H1 (cell line): Measurements from ENCODE around the gene ADAD2. TPM values are rescaled to one million over a fixed set of nuclear protein-coding genes. Genes with fewer than 3 reads are reported as not detected.

Experiments
- CTCF ChIA-PET: fragments of 300-600 bp; sonication (Branson Sonifier 250); formaldehyde crosslinking; loops from one replicate; lab custom pipeline; 2021; ENCODE audit not compliant: partially characterized antibody; lab: Charles Lee
- POLR2A ChIA-PET: fragments of 300-600 bp; sonication (Branson Sonifier 250); formaldehyde crosslinking; loops from one replicate; lab custom pipeline; 2021; ENCODE audit warnings: inconsistent platforms; ENCODE audit not compliant: partially characterized antibody; lab: Charles Lee
- DNase-seq, 2 experiments: peaks; one replicate each; pipeline versions ENCODE4 v3.0.0 to v3.0.0-alpha.2; 2010 to 2022; ENCODE audit warnings: low spot score in 2 of 2, low read depth in 1 of 2, mixed read lengths in 1 of 2
- FAIRE-seq: peaks from 2 replicates; lab custom pipeline; 2011; peaks lifted over from hg19 to GRCh38; lab: Jason Lieb, UNC
- H2AFZ ChIP-seq: 2 replicates; pipeline ENCODE4 v1.8.1; 2012; ENCODE audit warnings: low read length, inconsistent platforms
- H2AK5ac ChIP-seq: 2 replicates; pipeline ENCODE4 v1.6.1; 2013; ENCODE audit warnings: low read depth, low read length
- H2BK120ac ChIP-seq: replicated peaks from 2 replicates; pipeline ENCODE3; 2013; ENCODE audit warnings: low read depth, low read length, inconsistent platforms
- H2BK12ac ChIP-seq: 2 replicates; pipeline ENCODE4 v1.6.1; 2013; ENCODE audit warnings: low read depth, low read length
- H2BK15ac ChIP-seq: 2 replicates; pipeline ENCODE4 v1.6.1; 2013; ENCODE audit warnings: low read length
- H2BK20ac ChIP-seq: 2 replicates; pipeline ENCODE4 v1.6.1; 2013; ENCODE audit warnings: low read length
- H2BK5ac ChIP-seq: 2 replicates; pipeline ENCODE4 v1.6.1; 2013; ENCODE audit warnings: low read depth, low read length
- H3K14ac ChIP-seq: 2 replicates; pipeline ENCODE4 v1.6.1; 2013; ENCODE audit warnings: inconsistent platforms; ENCODE audit not compliant: insufficient read length
- H3K18ac ChIP-seq: 2 replicates; pipeline ENCODE4 v1.6.1; 2013; ENCODE audit warnings: low read length; ENCODE audit errors: extremely low read depth
- H3K23ac ChIP-seq: 2 replicates; pipeline ENCODE4 v1.6.1; 2013; ENCODE audit warnings: inconsistent platforms; ENCODE audit not compliant: insufficient read length
- H3K23me2 ChIP-seq: 2 replicates; pipeline ENCODE4 v1.6.1; 2013; ENCODE audit warnings: low read depth, low read length
- H3K27ac ChIP-seq: 2 replicates; pipeline ENCODE4 v1.6.1; 2011; ENCODE audit warnings: low read depth, low read length, inconsistent platforms
- H3K27me3 ChIP-seq, 4 experiments: replicated peaks in 1 of 4; 1 replicate in 1 of 4; 2 replicates in 3 of 4; pipeline versions ENCODE4 v1.6.1 to v1.8.1; 2011 to 2013; ENCODE audit warnings: low read length in 3 of 4, mild to moderate bottlenecking in 3 of 4, inconsistent platforms in 2 of 4, mixed read lengths in 2 of 4, moderate library complexity in 1 of 4; ENCODE audit not compliant: control insufficient read depth in 3 of 4, insufficient read depth in 3 of 4; ENCODE audit errors: extremely low read depth in 1 of 4
- H3K36me3 ChIP-seq, 4 experiments: 2 replicates each; pipeline versions ENCODE4 v1.6.1 to v1.8.1; 2011 to 2013; ENCODE audit warnings: mild to moderate bottlenecking in 4 of 4, low read length in 3 of 4, moderate library complexity in 2 of 4, control low read depth in 1 of 4, inconsistent platforms in 1 of 4; ENCODE audit not compliant: insufficient read depth in 4 of 4, control insufficient read depth in 2 of 4
- H3K4ac ChIP-seq: replicated peaks from 2 replicates; pipeline ENCODE3; 2013; ENCODE audit warnings: low read length, low read depth, mixed read lengths, inconsistent platforms; ENCODE audit not compliant: insufficient read length
- H3K4me1 ChIP-seq, 4 experiments: replicated peaks in 1 of 4; 1 replicate in 1 of 4; 2 replicates in 3 of 4; pipeline versions ENCODE4 v1.6.1 to v1.8.1; 2011 to 2013; ENCODE audit warnings: low read length in 3 of 4, inconsistent platforms in 2 of 4, mixed read lengths in 1 of 4; ENCODE audit not compliant: insufficient read depth in 4 of 4, control insufficient read depth in 3 of 4
- H3K4me2 ChIP-seq, 2 experiments: 2 replicates each; pipeline versions ENCODE4 v1.6.1 to v1.8.1; 2011 to 2013; ENCODE audit warnings: low read depth in 2 of 2, low read length in 2 of 2, control low read depth in 1 of 2, inconsistent platforms in 1 of 2, mild to moderate bottlenecking in 1 of 2; ENCODE audit not compliant: insufficient read depth in 1 of 2
- H3K4me3 ChIP-seq, 4 experiments: fragments of 200-600, 300-600 bp in 1 of 4; sonication (generic), shearing (Covaris generic), sonication (Bioruptor Twin) in 1 of 4; 2 replicates each; pipeline versions ENCODE4 v1.5.1 to v1.8.1; 2011 to 2016; ENCODE audit warnings: low read length in 4 of 4, low read depth in 3 of 4, control low read depth in 2 of 4, inconsistent platforms in 2 of 4, mild to moderate bottlenecking in 2 of 4, mixed read lengths in 1 of 4, moderate library complexity in 1 of 4; ENCODE audit not compliant: insufficient read depth in 2 of 4; ENCODE audit errors: extremely low read depth in 1 of 4
- H3K56ac ChIP-seq: replicated peaks from 2 replicates; pipeline ENCODE3; 2013; ENCODE audit warnings: low read depth, mild to moderate bottlenecking, mixed read lengths, low read length, inconsistent platforms; ENCODE audit not compliant: insufficient read length
- H3K79me1 ChIP-seq: 2 replicates; pipeline ENCODE4 v1.6.1; 2013; ENCODE audit warnings: low read depth, low read length, control low read depth
- H3K79me2 ChIP-seq, 2 experiments: 2 replicates each; pipeline versions ENCODE4 v1.6.1 to v1.8.1; 2012 to 2013; ENCODE audit warnings: low read length in 2 of 2, mild to moderate bottlenecking in 2 of 2, inconsistent platforms in 1 of 2; ENCODE audit not compliant: insufficient read depth in 2 of 2, control insufficient read depth in 1 of 2
- H3K9ac ChIP-seq, 4 experiments: replicated peaks in 1 of 4; 1 replicate in 1 of 4; 2 replicates in 3 of 4; pipeline versions ENCODE4 v1.6.1 to v1.8.1; 2011 to 2013; ENCODE audit warnings: low read depth in 3 of 4, low read length in 3 of 4, control low read depth in 2 of 4, mild to moderate bottlenecking in 2 of 4, moderate library complexity in 2 of 4, inconsistent platforms in 1 of 4; ENCODE audit errors: extremely low read depth in 1 of 4
- H3K9me3 ChIP-seq, 2 experiments: 2 replicates each; pipeline versions ENCODE4 v1.6.1 to v1.8.1; 2012 to 2013; ENCODE audit warnings: mild to moderate bottlenecking in 2 of 2, moderate library complexity in 2 of 2, control low read depth in 1 of 2, inconsistent platforms in 1 of 2, low read depth in 1 of 2, low read length in 1 of 2, mixed read lengths in 1 of 2; ENCODE audit not compliant: insufficient read depth in 2 of 2
- H4K20me1 ChIP-seq, 2 experiments: replicated peaks in 1 of 2; 2 replicates each; pipeline versions ENCODE3 to v1.8.1; 2011 to 2013; ENCODE audit warnings: inconsistent platforms in 2 of 2, low read length in 2 of 2, mild to moderate bottlenecking in 1 of 2; ENCODE audit not compliant: insufficient read depth in 2 of 2, control insufficient read depth in 1 of 2
- H4K5ac ChIP-seq: 2 replicates; pipeline ENCODE4 v1.6.1; 2013; ENCODE audit warnings: low read length, low read depth, mixed read lengths, inconsistent platforms; ENCODE audit not compliant: insufficient read length
- H4K8ac ChIP-seq: 2 replicates; pipeline ENCODE4 v1.8.0; 2013; ENCODE audit warnings: mild to moderate bottlenecking, moderate library complexity, low read length, inconsistent platforms; ENCODE audit not compliant: insufficient read depth; ENCODE audit errors: extremely low read depth
- H4K91ac ChIP-seq: replicated peaks from 2 replicates; pipeline ENCODE3; 2013; ENCODE audit warnings: low read length, mixed read lengths, inconsistent platforms; ENCODE audit not compliant: insufficient read length
- BCL11A ChIP-seq, 2 experiments: IDR thresholded peaks; one replicate each; pipeline ENCODE4 v1.6.1; 2011; ENCODE audit warnings: low read depth in 2 of 2, low read length in 2 of 2, mild to moderate bottlenecking in 2 of 2
- CHD1 ChIP-seq: IDR thresholded peaks from 2 replicates; pipeline ENCODE4 v1.6.1; 2012; ENCODE audit warnings: low read depth, low read length, improper control_type of control experiment
- KDM1A ChIP-seq: fragments of 200-600, 300-600 bp; sonication (generic); IDR thresholded peaks from 2 replicates; pipeline ENCODE4 v1.7.1; 2016; ENCODE audit warnings: mild to moderate bottlenecking, low read length, borderline replicate concordance
- KDM5A ChIP-seq: fragments of 200-600 bp; IDR thresholded peaks from 2 replicates; pipeline ENCODE4 v1.7.1; 2012; ENCODE audit warnings: mild to moderate bottlenecking, low read length, inconsistent platforms, mixed read lengths
- MAFK ChIP-seq: IDR thresholded peaks from 2 replicates; pipeline ENCODE4 v1.6.1; 2012; ENCODE audit warnings: low read depth, mild to moderate bottlenecking, improper control_type of control experiment, low read length
- MAX ChIP-seq: IDR thresholded peaks from 2 replicates; pipeline ENCODE4 v1.6.1; 2012; ENCODE audit warnings: inconsistent platforms
- PHF8 ChIP-seq: fragments of 200-600 bp; sonication (generic); conservative IDR thresholded peaks from 2 replicates; pipeline ENCODE4 v1.7.1; 2012; ENCODE audit warnings: low read depth, mild to moderate bottlenecking, inconsistent platforms, low read length, moderate library complexity
- POU5F1 ChIP-seq: IDR thresholded peaks from 2 replicates; pipeline ENCODE4 v1.6.1; 2011; ENCODE audit warnings: low read depth, mild to moderate bottlenecking, low read length, moderate library complexity
- RBBP5 ChIP-seq: IDR thresholded peaks from 2 replicates; pipeline ENCODE4 v1.7.1; 2012; ENCODE audit warnings: low read depth, mild to moderate bottlenecking, inconsistent platforms, low read length, moderate library complexity, borderline replicate concordance
- SAP30 ChIP-seq: fragments of 300-600 bp; sonication (generic); IDR thresholded peaks from 2 replicates; pipeline ENCODE4 v1.7.1; 2012; ENCODE audit warnings: low read length, moderate library complexity, mild to moderate bottlenecking, inconsistent platforms; ENCODE audit not compliant: insufficient read depth, insufficient replicate concordance
- TCF12 ChIP-seq: IDR thresholded peaks from 2 replicates; pipeline ENCODE4 v1.6.1; 2011; ENCODE audit warnings: low read depth, mild to moderate bottlenecking, low read length
- YY1 ChIP-seq: IDR thresholded peaks from 2 replicates; pipeline ENCODE4 v1.6.1; 2011; ENCODE audit warnings: low read depth, mild to moderate bottlenecking, low read length
- ZNF274 ChIP-seq: IDR thresholded peaks from 2 replicates; pipeline ENCODE4 v1.7.0; 2012; ENCODE audit warnings: low read length, borderline replicate concordance; ENCODE audit errors: extremely low read depth
- WGBS, 2 experiments: shearing (Covaris generic) in 1 of 2; methylation state at CpG; one replicate each; pipeline versions ENCODE4 v1.1.6 to v1.1.7; 2013 to 2015; ENCODE audit warnings: low lambda C conversion rate in 2 of 2, mixed read lengths in 2 of 2, inconsistent platforms in 1 of 2, low coverage in 1 of 2, missing lambda C conversion rate in 1 of 2; ENCODE audit not compliant: insufficient replicate concordance in 2 of 2, insufficient coverage in 1 of 2, insufficient read length in 1 of 2; ENCODE audit errors: extremely low coverage in 1 of 2, missing lambda C conversion rate in 1 of 2; 5-methylcytosine and 5-hydroxymethylcytosine counted together
- polyA plus RNA-seq, 7 experiments: library from polyadenylated mRNA; depleted of rRNA in 3 of 7; stranded (reverse) in 5 of 7; unstranded in 2 of 7; fragments of >200 nt in 5 of 7; fragments of 200-250 nt in 2 of 7; gene quantifications; 1 replicate in 5 of 7; 2 replicates in 1 of 7; 4 replicates in 1 of 7; pipeline versions ENCODE4 v1.2.1 to v1.2.3, GENCODE V29; 2011 to 2013; ENCODE audit warnings: missing spikeins in 2 of 7, mixed read lengths in 2 of 7
- total RNA-seq: library from RNA; stranded (reverse); fragmentation: NEBNext Ultra II Directional; extraction: Animal tissue kit (Norgen Biotek cat#: 25700); gene quantifications from 2 replicates; pipeline ENCODE4 v1.2.1, GENCODE V29; 2021

ADAD2 gene
- total and polyA plus RNA-seq, 2 of the 8 experiments (the other 6 are each of a cell fraction or from before 2014, with no cell fraction given), result 1.2 to 1.3 TPM

GRCh38 chr16:84174396-84174795, 16.6 kb upstream of the ADAD2 start:
- no peak overlapping the region for H2BK12ac ChIP-seq
- FAIRE-seq (no peak), DNase-seq (no peak)
- no peak overlapping the region for H2BK20ac ChIP-seq
- no peak overlapping the region for H4K8ac ChIP-seq
- H4K20me1 ChIP-seq, result peaks cover 0 to 2% of the 10 kb centered on the region in 2 experiments
- H3K4ac ChIP-seq, result no peak overlapping the region
- H3K4me1 ChIP-seq, result no peaks in the 10 kb centered on the region
- H3K27ac ChIP-seq, result no peak overlapping the region
- H4K5ac ChIP-seq, result no peak overlapping the region
- no peaks in the 10 kb centered on the region for H3K79me2 ChIP-seq
- H2BK5ac ChIP-seq, result no peak overlapping the region
- H2BK15ac ChIP-seq, result no peak overlapping the region
- no peaks in the 10 kb centered on the region for H3K79me1 ChIP-seq
- no peak overlapping the region for H2AFZ ChIP-seq
- WGBS, 2 experiments, result 90% methylated on average over 11 of the region's 11 CpGs; no CpG with 5 or more reads in 1 of the 2 experiments
- ChIA-PET POLR2A (interaction anchor here (0.6 to 2.2 kb wide), 3 partner anchors 10 to 59 kb away, joined by 3 to 6 read pairs (median 4); partner anchors contain the start of gene MBTPS1), CTCF (interaction anchor here (0.7 to 8.9 kb wide), 26 partner anchors 7 to 521 kb away, joined by 3 to 93 read pairs (median 6); partner anchors contain the start of genes DNAAF1, HSDL1, MBTPS1 and TAF1C)
- H4K91ac ChIP-seq, result no peak overlapping the region
- H3K56ac ChIP-seq, result no peak overlapping the region
- no peak overlapping the region for H3K4me2 ChIP-seq
- H3K36me3 ChIP-seq, result peaks cover 0 to 11% (median 8%) of the 10 kb centered on the region in 4 experiments; a peak in 6 of 8 replicates
- no peaks in the 10 kb centered on the region for H3K9me3 ChIP-seq
- H3K4me3 ChIP-seq, result no peak overlapping the region
- H2BK120ac ChIP-seq, result no peak overlapping the region
- no peak overlapping the region for H3K23ac ChIP-seq
- H3K23me2 ChIP-seq, result no peaks in the 10 kb centered on the region
- H3K18ac ChIP-seq, result no peak overlapping the region
- H3K9ac ChIP-seq, result no peak overlapping the region
- H3K27me3 ChIP-seq, result no peaks in the 10 kb centered on the region
- H3K14ac ChIP-seq, result no peak overlapping the region
- no peak overlapping the region for H2AK5ac ChIP-seq
- TF ChIP-seq TCF12 (no peak), BCL11A (IDR thresholded peaks at IDR 0.05; ENCODE audit: low read depth in 2 of 2, low read length in 2 of 2) (no peak), CHD1 (no peak), SAP30 (no peak), YY1 (no peak), MAFK (no peak), PHF8 (no peak), POU5F1 (no peak), KDM1A (no peak), MAX (no peak), KDM5A (no peak), RBBP5 (no peak), ZNF274 (no peak)
